ENCODE results near the gene POU6F2. TPM values are rescaled to one million over a fixed set of nuclear protein-coding genes. Genes with fewer than 3 reads are reported as not detected.

The POU6F2 gene
- total RNA-seq, 1 experiment from 2014 or later: 2.9 TPM

- no peaks in the 10 kb centered on the region for H3K4me1 Mint-ChIP-seq
- POLR2A ChIA-PET: no interaction called here
- H3K4me3 Mint-ChIP-seq: no peak overlapping the region
- H3K27ac Mint-ChIP-seq: no peak overlapping the region
- no peaks in the 10 kb centered on the region for H3K36me3 Mint-ChIP-seq
- no peaks in the 10 kb centered on the region for H3K27me3 Mint-ChIP-seq (ENCODE audit: low read depth)
- CTCF ChIA-PET: interaction anchor here (1.5 kb wide), 1 partner anchor 11 kb away, joined by 3 read pairs; no protein-coding TSS in a partner anchor
- DNase-seq (ENCODE audit: low spot score): no peak
- TF ChIP-seq TEAD4 (CRISPR knock-in tag; IDR thresholded peaks at IDR 0.05) (no peak), ZBTB21 (CRISPR knock-in tag; IDR thresholded peaks at IDR 0.05; ENCODE audit: borderline replicate concordance) (no peak), MXD4 (CRISPR knock-in tag; IDR thresholded peaks at IDR 0.05; ENCODE audit: borderline replicate concordance) (no peak), FOXJ3 (CRISPR knock-in tag; IDR thresholded peaks at IDR 0.05; ENCODE audit: borderline replicate concordance) (no peak), FOXK1 (CRISPR knock-in tag; IDR thresholded peaks at IDR 0.05) (no peak), CREM (CRISPR knock-in tag; IDR thresholded peaks at IDR 0.05) (no peak), ZNF671 (CRISPR knock-in tag; IDR thresholded peaks at IDR 0.05) (no peak), ETV6 (CRISPR knock-in tag; IDR thresholded peaks at IDR 0.05) (no peak), E2F1 (CRISPR knock-in tag; IDR thresholded peaks at IDR 0.05) (no peak), JUN (CRISPR knock-in tag; IDR thresholded peaks at IDR 0.05) (no peak), ATF6 (CRISPR knock-in tag; IDR thresholded peaks at IDR 0.05) (no peak), PREB (CRISPR knock-in tag; IDR thresholded peaks at IDR 0.05; ENCODE audit: borderline replicate concordance) (no peak)
- no peak for ATAC-seq
- 0 out of 2 replicates have a peak, but pooled peaks cover 4% of the 10 kb centered on the region for H3K9me3 Mint-ChIP-seq
These were observed 121.4 kb downstream of the POU6F2 start for GRCh38 chr7:39099146-39099545.

GRCh38 chr7:39100270-39100669 lies 122.6 kb downstream of the POU6F2 start:
- H3K27ac Mint-ChIP-seq: no peak overlapping the region
- no peak for TF ChIP-seq MLX (CRISPR knock-in tag; IDR thresholded peaks at IDR 0.05)
- no peak for TF ChIP-seq ZNF532 (CRISPR knock-in tag; IDR thresholded peaks at IDR 0.05; ENCODE audit: borderline replicate concordance)
- no peak for TF ChIP-seq ATF6 (CRISPR knock-in tag; IDR thresholded peaks at IDR 0.05)
- H3K27me3 Mint-ChIP-seq (ENCODE audit: low read depth): no peaks in the 10 kb centered on the region
- H3K4me3 Mint-ChIP-seq: no peak overlapping the region
- 0 out of 2 replicates have a peak, but pooled peaks cover 4% of the 10 kb centered on the region for H3K9me3 Mint-ChIP-seq
- DNase-seq (ENCODE audit: low spot score) (no peak), ATAC-seq (no peak)
- POLR2A ChIA-PET: interaction anchor here (0.7 kb wide), 1 partner anchor 25 kb away, joined by 7 read pairs; no protein-coding TSS in a partner anchor
- no peaks in the 10 kb centered on the region for H3K36me3 Mint-ChIP-seq
- no peaks in the 10 kb centered on the region for H3K4me1 Mint-ChIP-seq
- CTCF ChIA-PET: no interaction called here
